ENCODE measurements around the gene TMEM107.

Gene TMEM107

DNA sequence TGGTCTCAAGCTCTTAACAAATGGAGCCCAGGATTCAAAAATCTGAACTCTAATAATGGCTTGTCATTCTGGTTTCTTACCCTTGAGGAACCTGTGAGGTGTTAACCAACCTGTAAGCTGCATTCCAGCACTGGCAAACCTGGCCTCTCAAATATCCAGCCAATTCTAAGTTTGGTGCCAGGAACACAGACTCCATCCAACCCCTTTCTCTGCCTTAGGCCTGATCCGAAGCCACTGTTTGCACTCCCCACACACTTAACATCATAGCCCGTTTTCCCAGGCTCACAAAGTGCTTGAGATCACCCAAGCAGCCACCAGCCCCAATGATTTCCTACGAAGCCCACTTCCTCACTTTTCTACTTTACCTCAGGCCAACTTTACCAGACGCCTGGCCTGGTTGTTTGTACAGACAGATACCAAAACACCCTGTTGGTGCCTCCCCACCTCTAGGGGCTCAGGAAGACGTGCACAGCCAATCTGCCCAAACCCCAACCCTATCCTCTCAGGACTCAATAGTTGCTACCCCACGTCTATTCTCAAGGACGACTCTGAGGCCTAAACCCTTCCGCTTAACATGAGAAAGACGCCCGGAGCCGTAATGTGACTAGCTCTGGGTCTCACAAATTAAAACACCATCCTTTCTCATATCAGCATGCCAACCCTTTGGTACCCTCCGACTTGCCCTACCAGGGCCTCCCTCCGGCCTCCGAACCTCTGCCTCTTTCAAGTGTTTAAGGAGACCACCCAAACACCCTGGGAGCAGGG, 20.8 kb downstream of the TMEM107 start:
- H3K27me3 ChIP-seq (ENCODE audit: control insufficient read depth in 2 of 2, insufficient read depth in 2 of 2, low read length in 2 of 2) = no peaks in the 10 kb centered on the region
- H3K36me3 ChIP-seq (ENCODE audit: control insufficient read depth in 2 of 2, insufficient read depth in 2 of 2, low read length in 2 of 2) = peaks cover 9 to 12% of the 10 kb centered on the region in 2 donors
- H3K27ac ChIP-seq (ENCODE audit: low read depth in 2 of 2, low read length in 2 of 2) = peak overlapping the region; percentile 98 to 100
- H3K9ac ChIP-seq (ENCODE audit: low read depth in 1 of 2, low read length in 2 of 2) = peak overlapping the region; percentile 97 to 100
- H3K4me3 ChIP-seq (ENCODE audit: low read length in 2 of 2) = peak overlapping the region; percentile 95 to 99
- H3K4me1 ChIP-seq (ENCODE audit: control insufficient read depth in 2 of 2, insufficient read depth in 2 of 2, low read length in 2 of 2) = peaks cover 56 to 65% of the 10 kb centered on the region in 2 donors
- no peaks in the 10 kb centered on the region for H3K9me3 ChIP-seq (ENCODE audit: control insufficient read depth in 2 of 2, low read length in 2 of 2)

DNA sequence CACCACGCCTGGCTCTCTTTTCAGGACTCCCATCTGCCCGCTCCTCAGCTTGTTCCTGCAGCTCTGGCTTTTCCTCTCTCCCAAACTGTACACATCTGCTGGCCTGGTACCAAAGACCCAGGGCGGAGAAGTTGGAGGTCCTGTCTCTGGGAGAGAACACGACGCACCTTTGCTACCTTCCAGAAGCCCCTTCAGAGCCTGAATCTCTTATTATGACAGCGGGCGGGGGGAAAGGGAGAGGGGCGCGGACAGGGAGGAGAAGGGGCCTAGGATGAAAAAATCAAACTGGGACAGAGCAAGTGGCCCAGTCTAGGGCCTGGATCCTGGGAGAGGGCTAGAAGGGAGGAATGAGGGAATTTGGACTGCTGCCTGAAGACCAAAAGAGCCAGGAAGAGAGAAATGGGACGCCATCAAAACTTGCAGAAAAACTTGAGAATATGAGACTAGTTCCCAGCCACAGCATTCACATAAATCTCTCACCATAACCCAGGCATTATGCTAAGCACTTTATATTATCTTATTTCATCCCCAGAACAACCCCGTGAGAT, 21.5 kb downstream of the TMEM107 start:
- Histone ChIP-seq H3K9ac (ENCODE audit: low read depth in 1 of 2, low read length in 2 of 2) (peak overlapping the region; percentile 97 to 100), H3K4me3 (ENCODE audit: low read length in 2 of 2) (peak overlapping the region; percentile 95 to 99), H3K27me3 (ENCODE audit: control insufficient read depth in 2 of 2, insufficient read depth in 2 of 2, low read length in 2 of 2) (no peaks in the 10 kb centered on the region), H3K9me3 (ENCODE audit: control insufficient read depth in 2 of 2, low read length in 2 of 2) (no peaks in the 10 kb centered on the region), H3K4me1 (ENCODE audit: control insufficient read depth in 2 of 2, insufficient read depth in 2 of 2, low read length in 2 of 2) (peaks cover 56 to 62% of the 10 kb centered on the region in 2 donors), H3K27ac (ENCODE audit: low read depth in 2 of 2, low read length in 2 of 2) (peak overlapping the region; percentile 98 to 100), H3K36me3 (ENCODE audit: control insufficient read depth in 2 of 2, insufficient read depth in 2 of 2, low read length in 2 of 2) (peaks cover 13 to 15% of the 10 kb centered on the region in 2 donors)

DNA sequence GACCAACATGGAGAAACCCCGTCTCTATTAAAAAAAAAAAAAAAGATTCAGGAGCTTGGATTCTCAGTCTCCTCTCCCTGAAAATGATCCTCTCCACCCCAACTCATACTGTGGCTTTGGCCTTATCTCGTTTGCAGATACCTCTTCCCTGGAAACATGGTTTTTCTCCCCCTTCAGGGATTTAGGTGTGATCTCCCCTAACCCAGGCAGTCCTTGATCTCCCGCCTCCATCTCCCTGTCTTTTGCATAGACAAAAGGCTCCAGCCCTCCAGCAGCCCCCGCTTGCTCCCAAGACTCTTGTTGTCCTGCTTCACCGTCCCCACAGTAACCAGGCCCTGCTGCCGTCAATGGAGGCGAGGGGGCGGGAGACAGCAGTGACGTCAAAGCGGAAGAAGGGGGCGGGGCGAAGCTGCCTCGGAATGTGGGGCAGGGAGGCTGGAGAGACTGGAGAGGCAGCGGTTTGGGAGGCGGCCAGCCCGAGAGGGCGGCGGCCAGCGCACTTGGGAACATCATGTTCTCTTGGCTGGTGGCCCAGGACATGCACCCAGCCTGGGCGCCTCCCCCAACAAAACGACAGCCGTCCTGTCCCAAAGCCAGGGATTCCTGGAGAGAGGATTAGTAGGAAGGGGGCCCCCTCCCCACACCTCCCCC, 22.1 kb downstream of the TMEM107 start:
- H3K27ac ChIP-seq (ENCODE audit: low read depth in 2 of 2, low read length in 2 of 2) = peak overlapping the region; percentile 98 to 100
- peaks cover 15 to 19% of the 10 kb centered on the region in 2 donors for H3K36me3 ChIP-seq (ENCODE audit: control insufficient read depth in 2 of 2, insufficient read depth in 2 of 2, low read length in 2 of 2)
- no peaks in the 10 kb centered on the region for H3K9me3 ChIP-seq (ENCODE audit: control insufficient read depth in 2 of 2, low read length in 2 of 2)
- H3K4me3 ChIP-seq (ENCODE audit: low read length in 2 of 2) = peak overlapping the region; percentile 95 to 99
- H3K9ac ChIP-seq (ENCODE audit: low read depth in 1 of 2, low read length in 2 of 2) = peak overlapping the region; percentile 97 to 100
- no peaks in the 10 kb centered on the region for H3K27me3 ChIP-seq (ENCODE audit: control insufficient read depth in 2 of 2, insufficient read depth in 2 of 2, low read length in 2 of 2)
- H3K4me1 ChIP-seq (ENCODE audit: control insufficient read depth in 2 of 2, insufficient read depth in 2 of 2, low read length in 2 of 2) = peaks cover 56 to 62% of the 10 kb centered on the region in 2 donors

DNA sequence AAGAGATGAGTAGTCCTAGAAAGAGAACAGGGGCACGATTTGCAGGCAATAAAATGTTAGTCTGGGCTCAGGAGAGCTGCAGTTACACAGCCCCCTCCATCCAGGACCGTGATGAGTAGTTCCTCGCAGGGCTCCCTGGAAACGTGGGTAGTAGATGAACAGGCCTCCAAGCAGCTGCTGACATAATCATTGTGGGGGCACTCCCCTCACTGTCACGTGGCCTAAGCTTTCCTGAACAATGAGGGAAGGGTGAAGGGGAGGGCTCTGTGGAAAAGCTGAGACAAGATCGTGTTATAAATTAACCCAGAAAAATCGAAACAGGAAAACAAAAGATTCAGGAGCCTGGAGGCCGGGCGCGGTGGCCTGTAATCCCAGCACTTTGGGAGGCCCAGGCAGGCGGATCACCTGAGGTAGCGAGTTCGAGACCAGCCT, 22.6 kb downstream of the TMEM107 start:
- Histone ChIP-seq H3K36me3 (ENCODE audit: control insufficient read depth in 2 of 2, insufficient read depth in 2 of 2, low read length in 2 of 2) (peaks cover 19 to 23% of the 10 kb centered on the region in 2 donors), H3K27me3 (ENCODE audit: control insufficient read depth in 2 of 2, insufficient read depth in 2 of 2, low read length in 2 of 2) (no peaks in the 10 kb centered on the region), H3K9ac (ENCODE audit: low read depth in 1 of 2, low read length in 2 of 2) (peak overlapping the region; percentile 82 to 95), H3K4me1 (ENCODE audit: control insufficient read depth in 2 of 2, insufficient read depth in 2 of 2, low read length in 2 of 2) (peaks cover 54 to 58% of the 10 kb centered on the region in 2 donors), H3K4me3 (ENCODE audit: low read length in 2 of 2) (peak overlapping the region; percentile 60 to 89), H3K27ac (ENCODE audit: low read depth in 2 of 2, low read length in 2 of 2) (peak overlapping the region; percentile 98 to 100), H3K9me3 (ENCODE audit: control insufficient read depth in 2 of 2, low read length in 2 of 2) (no peaks in the 10 kb centered on the region)

DNA sequence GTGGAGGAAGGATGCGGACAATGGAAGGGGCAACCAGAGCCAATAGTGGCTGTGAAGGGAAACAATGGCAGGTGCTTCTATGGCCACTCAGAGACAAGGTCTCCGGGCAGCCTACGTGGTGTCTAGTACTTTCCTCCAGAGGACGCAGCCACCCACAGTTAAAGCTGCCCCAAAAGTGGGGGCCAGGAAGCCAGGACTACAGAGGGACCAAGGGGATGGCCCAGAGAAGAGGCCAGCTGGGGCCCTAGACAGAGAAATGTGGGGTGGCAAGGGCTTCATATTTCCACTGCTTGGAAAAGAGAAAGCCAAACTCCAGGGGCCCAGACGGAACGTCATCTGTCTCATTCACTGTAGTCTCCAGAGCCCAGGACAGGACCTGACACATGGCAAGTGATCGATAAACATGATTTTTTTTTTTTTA, 23.1 kb downstream of the TMEM107 start:
- peak overlapping the region; percentile 78 to 95 for H3K9ac ChIP-seq (ENCODE audit: low read depth in 1 of 2, low read length in 2 of 2)
- peak overlapping the region; percentile 33 to 89 for H3K4me3 ChIP-seq (ENCODE audit: low read length in 2 of 2)
- H3K4me1 ChIP-seq (ENCODE audit: control insufficient read depth in 2 of 2, insufficient read depth in 2 of 2, low read length in 2 of 2) = peaks cover 51 to 56% of the 10 kb centered on the region in 2 donors

DNA sequence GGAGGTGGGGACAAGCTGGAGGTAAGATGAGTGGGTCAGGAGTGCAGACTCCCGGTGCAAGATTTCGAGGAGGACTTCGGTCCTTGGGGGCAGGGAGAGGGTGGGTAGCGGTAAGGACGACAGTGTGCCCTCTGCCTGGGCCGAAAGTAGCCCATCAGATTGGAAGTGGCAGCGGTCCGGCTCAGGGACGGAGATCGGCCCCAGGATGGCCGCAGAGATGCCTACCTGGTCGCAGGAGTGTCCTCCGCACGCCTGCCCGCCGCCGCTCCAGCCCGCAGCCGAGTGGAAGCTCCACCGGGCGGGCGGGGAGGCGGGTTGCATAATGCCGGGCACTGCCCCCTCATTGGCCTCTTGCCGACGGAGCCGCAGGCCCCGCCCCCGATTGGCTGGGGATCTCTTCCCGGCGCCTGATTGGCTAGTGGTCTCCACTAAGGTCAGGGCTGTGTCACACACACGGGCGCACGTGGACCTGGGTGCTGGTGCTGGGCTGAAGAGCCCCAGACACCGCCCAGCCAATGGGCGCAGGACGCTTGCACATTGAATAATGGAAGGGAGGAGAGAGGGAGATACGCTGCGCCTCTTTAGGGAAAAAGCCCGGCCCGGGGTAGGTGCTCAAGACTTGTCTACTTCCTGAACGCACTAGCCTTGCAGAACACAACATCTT, 23.9 kb downstream of the TMEM107 start, which contains the start of gene PER1:
PER1 (minus strand) TSS at position 293 of the 664 bp plus-strand sequence. CDS start 1,698 bp downstream, outside the sequence.
- Histone ChIP-seq H3K9me3 (ENCODE audit: control insufficient read depth in 2 of 2, low read length in 2 of 2) (no peaks in the 10 kb centered on the region), H3K36me3 (ENCODE audit: control insufficient read depth in 2 of 2, insufficient read depth in 2 of 2, low read length in 2 of 2) (peaks cover 32 to 36% of the 10 kb centered on the region in 2 donors), H3K27me3 (ENCODE audit: control insufficient read depth in 2 of 2, insufficient read depth in 2 of 2, low read length in 2 of 2) (no peaks in the 10 kb centered on the region), H3K27ac (ENCODE audit: low read depth in 2 of 2, low read length in 2 of 2) (peak within 1 kb of the TSS; percentile 98 to 100), H3K4me3 (ENCODE audit: low read length in 2 of 2) (peak within 1 kb of the TSS; percentile 74 to 89), H3K9ac (ENCODE audit: low read depth in 1 of 2, low read length in 2 of 2) (peak within 1 kb of the TSS; percentile 95 to 99), H3K4me1 (ENCODE audit: control insufficient read depth in 2 of 2, insufficient read depth in 2 of 2, low read length in 2 of 2) (peaks cover 51 to 56% of the 10 kb centered on the region in 2 donors)

More for the DNA sequence above, 23.1 kb downstream of the TMEM107 start:
- Histone ChIP-seq H3K36me3 (ENCODE audit: control insufficient read depth in 2 of 2, insufficient read depth in 2 of 2, low read length in 2 of 2) (peaks cover 24 to 28% of the 10 kb centered on the region in 2 donors), H3K27ac (ENCODE audit: low read depth in 2 of 2, low read length in 2 of 2) (peak overlapping the region; percentile 98 to 100), H3K27me3 (ENCODE audit: control insufficient read depth in 2 of 2, insufficient read depth in 2 of 2, low read length in 2 of 2) (no peaks in the 10 kb centered on the region), H3K9me3 (ENCODE audit: control insufficient read depth in 2 of 2, low read length in 2 of 2) (no peaks in the 10 kb centered on the region)

DNA sequence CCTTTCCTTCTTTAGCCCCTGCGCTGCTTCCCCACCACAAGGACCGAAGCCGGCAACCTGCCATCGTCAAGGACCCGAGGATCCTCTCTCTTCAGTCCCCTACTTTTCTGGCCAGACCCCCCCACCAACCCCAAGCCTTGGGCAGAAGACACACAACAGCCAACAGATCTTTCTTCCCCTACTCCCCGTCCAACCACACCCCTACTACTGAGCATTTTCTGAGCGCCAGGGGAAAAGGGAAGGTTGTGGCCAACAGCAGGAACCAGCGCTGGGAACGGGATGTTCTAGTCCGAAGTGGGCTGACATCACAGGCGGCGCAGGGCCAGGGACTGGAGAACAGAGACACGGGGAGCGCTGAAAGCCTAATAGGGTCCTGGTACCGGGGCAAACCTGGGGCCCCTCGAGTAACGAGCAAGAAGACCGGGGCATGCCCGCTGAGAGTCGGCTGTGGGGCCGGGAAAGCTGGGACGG, 24.5 kb downstream of the TMEM107 start:
- Histone ChIP-seq H3K27ac (ENCODE audit: low read depth in 2 of 2, low read length in 2 of 2) (peak overlapping the region; percentile 98 to 100), H3K4me1 (ENCODE audit: control insufficient read depth in 2 of 2, insufficient read depth in 2 of 2, low read length in 2 of 2) (peaks cover 46 to 50% of the 10 kb centered on the region in 2 donors), H3K9ac (ENCODE audit: low read depth in 1 of 2, low read length in 2 of 2) (peak overlapping the region; percentile 95 to 99), H3K36me3 (ENCODE audit: control insufficient read depth in 2 of 2, insufficient read depth in 2 of 2, low read length in 2 of 2) (peaks cover 37 to 42% of the 10 kb centered on the region in 2 donors), H3K4me3 (ENCODE audit: low read length in 2 of 2) (peak overlapping the region; percentile 74 to 89), H3K27me3 (ENCODE audit: control insufficient read depth in 2 of 2, insufficient read depth in 2 of 2, low read length in 2 of 2) (no peaks in the 10 kb centered on the region), H3K9me3 (ENCODE audit: control insufficient read depth in 2 of 2, low read length in 2 of 2) (no peaks in the 10 kb centered on the region)

DNA sequence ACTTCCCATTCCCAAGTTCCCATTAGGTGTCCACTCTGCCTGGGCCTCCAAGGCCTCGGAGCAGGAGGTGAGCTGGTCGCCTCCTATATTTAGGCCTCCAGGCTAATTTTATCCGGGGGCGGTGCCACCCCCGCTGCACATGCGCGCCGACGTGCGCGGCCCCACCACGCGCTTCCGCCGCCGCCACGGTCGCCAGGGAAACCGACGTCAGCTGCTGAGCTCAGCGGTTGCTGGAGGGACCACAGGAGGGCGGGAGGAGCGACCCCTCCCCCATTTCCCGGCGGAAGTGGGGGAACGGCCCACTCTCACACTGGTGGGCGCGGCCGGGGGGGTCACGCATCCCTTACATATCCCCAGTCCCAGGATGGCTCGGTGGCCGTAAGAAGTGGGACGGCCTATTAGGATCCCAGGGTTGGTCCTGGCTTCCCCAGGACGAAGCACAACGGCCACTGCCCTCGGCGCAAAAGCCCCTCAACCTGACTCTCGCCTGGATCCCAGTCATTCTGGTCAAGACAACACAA, 25.0 kb downstream of the TMEM107 start:
- peak overlapping the region; percentile 74 to 89 for H3K4me3 ChIP-seq (ENCODE audit: low read length in 2 of 2)
- no peaks in the 10 kb centered on the region for H3K27me3 ChIP-seq (ENCODE audit: control insufficient read depth in 2 of 2, insufficient read depth in 2 of 2, low read length in 2 of 2)
- peak overlapping the region; percentile 95 to 99 for H3K9ac ChIP-seq (ENCODE audit: low read depth in 1 of 2, low read length in 2 of 2)
- peaks cover 45 to 50% of the 10 kb centered on the region in 2 donors for H3K4me1 ChIP-seq (ENCODE audit: control insufficient read depth in 2 of 2, insufficient read depth in 2 of 2, low read length in 2 of 2)
- peaks cover 42 to 46% of the 10 kb centered on the region in 2 donors for H3K36me3 ChIP-seq (ENCODE audit: control insufficient read depth in 2 of 2, insufficient read depth in 2 of 2, low read length in 2 of 2)
- H3K27ac ChIP-seq (ENCODE audit: low read depth in 2 of 2, low read length in 2 of 2) = peak overlapping the region; percentile 98 to 100
- no peaks in the 10 kb centered on the region for H3K9me3 ChIP-seq (ENCODE audit: control insufficient read depth in 2 of 2, low read length in 2 of 2)

Measured in mucosa of rectum (tissue), 2 donors.